SHP77 (cell line): ENCODE results near the gene CRB2.
"Not testable (repeated sequence)": the region's sequence is repeated elsewhere in the genome, so short reads cannot be mapped to it uniquely, and the experiment has no call there.

Experiments used
- DNase-seq, 2 experiments: peaks; one replicate each; lab custom pipeline; 2025; lab: John Stamatoyannopoulos, UW

CRB2 gene

GRCh38 chr9:123380852-123381705 lies 25.1 kb downstream of the CRB2 start:
- no peak for DNase-seq

GRCh38 chr9:123382653-123383511 lies 26.9 kb downstream of the CRB2 start:
- no peak for DNase-seq

- no peak for DNase-seq
These were observed 27.6 kb downstream of the CRB2 start for GRCh38 chr9:123383512-123384170.

GRCh38 chr9:123387686-123388085 lies 31.7 kb downstream of the CRB2 start:
- DNase-seq, result no peak

GRCh38 chr9:123389070-123389469 lies 33.1 kb downstream of the CRB2 start:
- DNase-seq, result no peak

- DNase-seq, result no peak
These were observed 33.7 kb downstream of the CRB2 start for GRCh38 chr9:123389698-123390097.

GRCh38 chr9:123390337-123391135 lies 34.5 kb downstream of the CRB2 start:
- no peak for DNase-seq

- DNase-seq, result no peak
These were observed 35.2 kb downstream of the CRB2 start for GRCh38 chr9:123391233-123391632.

GRCh38 chr9:123391946-123392345 lies 35.9 kb downstream of the CRB2 start:
- no peak for DNase-seq

- no peak for DNase-seq
These were observed 36.8 kb downstream of the CRB2 start for GRCh38 chr9:123392802-123393201.

GRCh38 chr9:123394291-123395235 lies 38.6 kb downstream of the CRB2 start:
- DNase-seq, result no peak

GRCh38 chr9:123395276-123395688 lies 39.3 kb downstream of the CRB2 start:
- DNase-seq, result peak; percentile 89 to 93

- peak; percentile 56 to 68 for DNase-seq
These were observed 39.9 kb downstream of the CRB2 start for GRCh38 chr9:123395689-123396511.

- no peak for DNase-seq
These were observed 42.0 kb downstream of the CRB2 start for GRCh38 chr9:123397975-123398374.

GRCh38 chr9:123398938-123399337 lies 42.9 kb downstream of the CRB2 start:
- not testable (repeated sequence) for DNase-seq

GRCh38 chr9:123399803-123400378 lies 43.9 kb downstream of the CRB2 start:
- peak in 1 of 2 experiments; percentile 8 for DNase-seq

- no peak for DNase-seq
These were observed 45.0 kb downstream of the CRB2 start for GRCh38 chr9:123400926-123401503.

GRCh38 chr9:123401879-123402513 lies 46.0 kb downstream of the CRB2 start:
- peak; percentile 20 to 37 for DNase-seq
